ENCODE data around the gene CD48.
A peak's percentile ranks its signal among the peaks of the same experiment; 100 is the strongest.

The CD48 gene

DNA sequence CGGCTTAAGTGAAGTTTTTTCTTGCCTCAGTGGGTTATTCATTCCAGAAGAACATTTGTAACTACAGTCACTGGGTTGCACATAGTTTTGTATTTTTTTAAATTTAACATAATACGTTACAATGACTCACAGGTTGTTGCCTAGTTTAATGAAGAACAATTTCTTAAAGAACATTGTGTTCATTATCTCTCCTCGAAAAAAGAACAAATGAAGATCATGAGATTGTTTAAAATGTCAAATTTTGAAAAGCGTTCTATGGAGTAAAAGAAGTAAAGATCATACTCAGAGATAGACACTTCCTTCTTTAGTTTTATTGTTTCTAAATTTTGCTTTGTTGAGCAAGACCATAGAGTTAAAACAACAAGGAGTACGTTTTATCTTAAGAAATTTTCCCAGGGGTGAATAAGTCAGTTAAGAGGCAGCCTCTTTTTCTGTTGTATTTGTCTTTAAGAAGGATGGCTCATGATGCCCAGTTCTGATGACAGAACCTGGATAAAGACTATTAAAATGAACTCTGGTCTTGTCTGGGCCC is 54.3 kb downstream of the CD48 start:
- Histone ChIP-seq H3K4me3 (ENCODE audit: low read depth in 1 of 2, low read length in 2 of 2) (no peak overlapping the region), H3K27ac (ENCODE audit: low read length) (no peak overlapping the region), H3K79me2 (ENCODE audit: insufficient read depth, low read length) (no peaks in the 10 kb centered on the region), H3K36me3 (ENCODE audit: insufficient read depth, low read length) (no peaks in the 10 kb centered on the region), H3K27me3 (ENCODE audit: insufficient read depth, low read length, poor library complexity) (no peaks in the 10 kb centered on the region), H3K9ac (ENCODE audit: low read depth, low read length) (no peak overlapping the region), H3K9me3 (ENCODE audit: insufficient read depth, low read length, severe bottlenecking) (no peaks in the 10 kb centered on the region), H4K20me1 (ENCODE audit: insufficient read depth, low read length) (no peaks in the 10 kb centered on the region), H3K4me1 (ENCODE audit: insufficient read depth, low read length) (peaks cover 7% of the 10 kb centered on the region; the same call in 1 of the 2 replicates), H3K4me2 (ENCODE audit: insufficient read depth, low read length) (no peak overlapping the region), H2AFZ (ENCODE audit: low read depth, low read length) (no peak overlapping the region)
- DNase-seq (no peak), ATAC-seq (ENCODE audit: insufficient read depth, low read depth) (no peak)
- TF ChIP-seq, protein P1, sequence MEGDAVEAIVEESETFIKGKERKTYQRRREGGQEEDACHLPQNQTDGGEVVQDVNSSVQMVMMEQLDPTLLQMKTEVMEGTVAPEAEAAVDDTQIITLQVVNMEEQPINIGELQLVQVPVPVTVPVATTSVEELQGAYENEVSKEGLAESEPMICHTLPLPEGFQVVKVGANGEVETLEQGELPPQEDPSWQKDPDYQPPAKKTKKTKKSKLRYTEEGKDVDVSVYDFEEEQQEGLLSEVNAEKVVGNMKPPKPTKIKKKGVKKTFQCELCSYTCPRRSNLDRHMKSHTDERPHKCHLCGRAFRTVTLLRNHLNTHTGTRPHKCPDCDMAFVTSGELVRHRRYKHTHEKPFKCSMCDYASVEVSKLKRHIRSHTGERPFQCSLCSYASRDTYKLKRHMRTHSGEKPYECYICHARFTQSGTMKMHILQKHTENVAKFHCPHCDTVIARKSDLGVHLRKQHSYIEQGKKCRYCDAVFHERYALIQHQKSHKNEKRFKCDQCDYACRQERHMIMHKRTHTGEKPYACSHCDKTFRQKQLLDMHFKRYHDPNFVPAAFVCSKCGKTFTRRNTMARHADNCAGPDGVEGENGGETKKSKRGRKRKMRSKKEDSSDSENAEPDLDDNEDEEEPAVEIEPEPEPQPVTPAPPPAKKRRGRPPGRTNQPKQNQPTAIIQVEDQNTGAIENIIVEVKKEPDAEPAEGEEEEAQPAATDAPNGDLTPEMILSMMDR (IDR thresholded peaks at IDR 0.05; ENCODE audit: borderline replicate concordance, extremely low read depth, low read length, poor library complexity, severe bottlenecking) = no peak
- TF ChIP-seq EZH2 (IDR thresholded peaks at IDR 0.05; ENCODE audit: borderline replicate concordance, low read depth, low read length, severe bottlenecking) = no peak

DNA sequence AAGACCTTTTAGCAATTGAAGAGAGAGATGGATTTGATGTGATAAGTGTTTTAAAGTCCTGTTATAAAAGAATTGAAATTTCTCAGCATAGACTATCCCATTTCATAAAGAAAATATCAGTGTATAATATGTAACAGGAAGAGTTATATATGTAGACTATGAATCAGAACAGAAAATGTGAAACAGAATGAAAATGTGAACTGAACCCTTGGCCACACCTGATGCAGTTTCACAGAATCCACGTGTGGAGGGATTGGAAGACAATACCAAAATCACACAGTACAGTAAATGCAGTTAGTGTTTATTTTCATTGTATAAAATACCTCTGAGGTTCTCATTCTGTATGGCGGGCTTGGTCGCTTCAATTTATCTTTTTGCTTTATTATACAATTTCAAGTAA is 54.9 kb downstream of the CD48 start:
- Histone ChIP-seq H3K36me3 (ENCODE audit: insufficient read depth, low read length) (no peaks in the 10 kb centered on the region), H3K9ac (ENCODE audit: low read depth, low read length) (no peak overlapping the region), H2AFZ (ENCODE audit: low read depth, low read length) (no peak overlapping the region), H3K27ac (ENCODE audit: low read length) (no peak overlapping the region), H3K27me3 (ENCODE audit: insufficient read depth, low read length, poor library complexity) (no peaks in the 10 kb centered on the region), H3K4me1 (ENCODE audit: insufficient read depth, low read length) (peaks cover 13% of the 10 kb centered on the region), H3K4me3 (ENCODE audit: low read depth in 1 of 2, low read length in 2 of 2) (no peak overlapping the region), H3K9me3 (ENCODE audit: insufficient read depth, low read length, severe bottlenecking) (no peaks in the 10 kb centered on the region), H4K20me1 (ENCODE audit: insufficient read depth, low read length) (no peaks in the 10 kb centered on the region), H3K79me2 (ENCODE audit: insufficient read depth, low read length) (no peaks in the 10 kb centered on the region), H3K4me2 (ENCODE audit: insufficient read depth, low read length) (no peak overlapping the region)
- no peak for TF ChIP-seq EZH2 (IDR thresholded peaks at IDR 0.05; ENCODE audit: borderline replicate concordance, low read depth, low read length, severe bottlenecking)
- TF ChIP-seq, protein P1 (IDR thresholded peaks at IDR 0.05; ENCODE audit: borderline replicate concordance, extremely low read depth, low read length, poor library complexity, severe bottlenecking) = no peak
- DNase-seq (no peak), ATAC-seq (ENCODE audit: insufficient read depth, low read depth) (no peak)

DNA sequence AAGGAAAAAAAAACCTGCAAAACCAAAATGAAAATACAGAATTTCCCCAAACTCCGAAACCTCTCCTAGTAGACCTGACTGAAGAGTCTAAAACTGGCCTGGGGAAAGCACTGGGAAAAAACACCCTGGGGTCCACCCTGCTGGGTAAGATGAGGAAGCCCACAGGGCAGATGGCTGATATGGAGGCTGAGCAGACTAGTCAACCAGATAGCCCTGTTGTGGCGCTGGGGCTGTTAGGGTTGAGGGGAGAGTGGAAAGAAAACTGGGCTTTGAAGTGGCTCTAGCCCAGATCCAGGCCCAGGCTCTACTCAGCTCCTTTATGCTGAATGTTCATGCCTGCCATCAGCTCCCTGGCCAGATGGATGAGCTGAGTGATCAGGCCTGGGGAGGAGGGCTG is 58.0 kb downstream of the CD48 start:
- peak; percentile 49; the same call in 2 of the 3 replicates for ATAC-seq (ENCODE audit: insufficient read depth, low read depth)
- TF ChIP-seq, protein P1 (IDR thresholded peaks at IDR 0.05; ENCODE audit: borderline replicate concordance, extremely low read depth, low read length, poor library complexity, severe bottlenecking) = no peak
- TF ChIP-seq EZH2 (IDR thresholded peaks at IDR 0.05; ENCODE audit: borderline replicate concordance, low read depth, low read length, severe bottlenecking) = no peak
- no peak for DNase-seq
- H3K9me3 ChIP-seq (ENCODE audit: insufficient read depth, low read length, severe bottlenecking) = no peaks in the 10 kb centered on the region
- H3K4me1 ChIP-seq (ENCODE audit: insufficient read depth, low read length) = peaks cover 25% of the 10 kb centered on the region
- H4K20me1 ChIP-seq (ENCODE audit: insufficient read depth, low read length) = no peaks in the 10 kb centered on the region
- H3K4me3 ChIP-seq (ENCODE audit: low read depth in 1 of 2, low read length in 2 of 2) = no peak overlapping the region
- no peak overlapping the region for H2AFZ ChIP-seq (ENCODE audit: low read depth, low read length)
- H3K79me2 ChIP-seq (ENCODE audit: insufficient read depth, low read length) = no peaks in the 10 kb centered on the region
- no peak overlapping the region for H3K4me2 ChIP-seq (ENCODE audit: insufficient read depth, low read length)
- no peaks in the 10 kb centered on the region for H3K27me3 ChIP-seq (ENCODE audit: insufficient read depth, low read length, poor library complexity)
- no peak overlapping the region for H3K9ac ChIP-seq (ENCODE audit: low read depth, low read length)
- H3K36me3 ChIP-seq (ENCODE audit: insufficient read depth, low read length) = no peaks in the 10 kb centered on the region
- no peak overlapping the region for H3K27ac ChIP-seq (ENCODE audit: low read length)

All from DND-41 (cell line).